Panc1 (cell line): ENCODE results near the gene SMC5. TPM values are rescaled to one million over a fixed set of nuclear protein-coding genes. Genes with fewer than 3 reads are reported as not detected.

ENCODE experiments used
- ATAC-seq: fragments of 200-7000 bp; cut with Tn5 transposase; 2 replicates; pipeline ENCODE4 v1.9.1; 2020; ENCODE audit warnings: mild to moderate bottlenecking, moderate library complexity
- BruUV-seq: library from RNA; stranded (reverse); fragments of 400-500 nt; replicated peaks from 2 replicates; lab custom pipeline; 2021; lab: Mats Ljungman, UMichigan
- CTCF ChIA-PET: fragments of 300-600 bp; sonication (Branson Sonifier 250); formaldehyde crosslinking; loops from one replicate; lab custom pipeline; 2022; ENCODE audit warnings: antibody characterized with exemption; lab: Charles Lee
- POLR2A ChIA-PET: fragments of 300-600 bp; sonication (Branson Sonifier 250); formaldehyde crosslinking; loops from one replicate; lab custom pipeline; 2022; ENCODE audit warnings: antibody characterized with exemption; lab: Charles Lee
- DNase-seq: peaks from one replicate; pipeline ENCODE4 v3.0.0-alpha.2; 2010; ENCODE audit warnings: low read depth, low spot score
- H3K27ac ChIP-seq: 2 replicates; pipeline ENCODE4 v1.5.1; 2011; ENCODE audit warnings: mild to moderate bottlenecking, low read length, inconsistent platforms
- H3K27me3 ChIP-seq: fragments of 200-500 bp; sonication (Bioruptor generic); 2 replicates; pipeline ENCODE4 v1.6.0; 2014; ENCODE audit warnings: low read length, inconsistent platforms; ENCODE audit not compliant: control insufficient read depth, insufficient read depth
- H3K36me3 ChIP-seq: fragments of 200-500 bp; sonication (Bioruptor generic); 2 replicates; pipeline ENCODE4 v1.5.1; 2014; ENCODE audit warnings: inconsistent platforms, mild to moderate bottlenecking, low read length, moderate library complexity; ENCODE audit not compliant: control insufficient read depth, insufficient read depth
- H3K4me1 ChIP-seq: 2 replicates; pipeline ENCODE4 v1.5.1; 2011; ENCODE audit warnings: inconsistent platforms, mild to moderate bottlenecking, low read length, moderate library complexity; ENCODE audit not compliant: control insufficient read depth, insufficient read depth
- H3K4me3 ChIP-seq, 2 experiments: 2 replicates each; pipeline ENCODE4 v1.5.1; 2011 to 2012; ENCODE audit warnings: low read depth in 2 of 2, low read length in 2 of 2, mild to moderate bottlenecking in 2 of 2, inconsistent platforms in 1 of 2, moderate library complexity in 1 of 2
- H3K9me3 ChIP-seq: fragments of 200-500 bp; sonication (Bioruptor generic); 2 replicates; pipeline ENCODE4 v1.5.1; 2014; ENCODE audit warnings: low read depth, mild to moderate bottlenecking, inconsistent platforms, low read length, moderate library complexity; ENCODE audit not compliant: control insufficient read depth, insufficient read depth
- POLR2AphosphoS5 ChIP-seq: IDR thresholded peaks from 2 replicates; pipeline ENCODE4 v1.6.1; 2012; ENCODE audit warnings: mild to moderate bottlenecking, low read depth, low read length, moderate library complexity
- SIN3A ChIP-seq: IDR thresholded peaks from 2 replicates; pipeline ENCODE4 v1.6.1; 2012; ENCODE audit warnings: low read depth, mild to moderate bottlenecking, low read length, moderate library complexity, borderline replicate concordance; ENCODE audit not compliant: insufficient read depth
- TCF7L2 ChIP-seq: IDR thresholded peaks from 2 replicates; pipeline ENCODE4 v1.6.1; 2011; ENCODE audit warnings: mild to moderate bottlenecking, low read depth, low read length, inconsistent platforms
- in situ Hi-C: cut with HindIII; loops from 2 replicates; pipeline ENCODE4 v1.10.0; 2016; ENCODE audit warnings: low sequenced_read_pairs, low pct_unique_long_range_greater_than_20kb
- intact Hi-C: fragments of 100-400 bp; cut with micrococcal nuclease; formaldehyde crosslinking; loops from one replicate; pipeline ENCODE4 v1.10.0; 2022; ENCODE audit not compliant: unreplicated experiment
- total RNA-seq: library from RNA; stranded (reverse); gene quantifications from one replicate; pipeline ENCODE4 v1.2.1, GENCODE V29; 2021; ENCODE audit not compliant: unreplicated experiment
- TF ChIP-seq, protein P1 (sequence below): fragments of 450-650 bp; IDR thresholded peaks from 2 replicates; pipeline ENCODE4 v1.5.1; 2017; ENCODE audit warnings: mild to moderate bottlenecking
- TF ChIP-seq, protein P2 (sequence below), 2 experiments: IDR thresholded peaks; 2 replicates each; pipeline ENCODE4 v1.6.1; 2011 to 2012; ENCODE audit warnings: low read depth in 2 of 2, control low read depth in 1 of 2, low read length in 1 of 2, mild to moderate bottlenecking in 1 of 2, moderate library complexity in 1 of 2; ENCODE audit not compliant: insufficient read depth in 1 of 2

SMC5 gene
- total RNA-seq, 1 experiment from 2014 or later, result 12.9 TPM

DNA sequence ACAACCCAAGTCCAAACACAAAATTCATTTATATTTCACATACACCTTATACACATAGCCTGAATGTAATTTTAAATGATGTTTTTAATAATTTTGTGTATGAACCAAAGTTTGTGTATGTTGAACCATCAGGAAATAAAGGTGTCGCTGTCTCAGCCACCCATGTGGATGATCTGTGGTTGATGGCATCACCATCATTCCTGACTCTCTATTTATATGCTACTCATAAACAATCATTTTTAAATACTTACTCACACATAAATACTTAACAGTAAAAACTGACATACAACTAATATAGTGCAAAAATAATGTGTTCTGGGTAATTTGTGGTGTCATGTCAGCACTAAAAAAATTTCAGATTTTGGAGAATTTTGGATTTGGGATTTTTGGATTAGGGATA, 38.4 kb downstream of the SMC5 start:
- Histone ChIP-seq H3K9me3 (no peaks in the 10 kb centered on the region), H3K27ac (no peak overlapping the region), H3K36me3 (peaks cover 8% of the 10 kb centered on the region; the same call in 1 of the 2 replicates), H3K4me3 (no peak overlapping the region), H3K27me3 (no peaks in the 10 kb centered on the region), H3K4me1 (no peaks in the 10 kb centered on the region)
- POLR2A ChIA-PET, result no interaction called here
- intact Hi-C loops, result no loop called here
- CTCF ChIA-PET, result no interaction called here
- DNase-seq, result no peak
- no peak for ATAC-seq
- in situ Hi-C loops, result no loop called here
- no TSS peak for BruUV-seq
- no peak for TF ChIP-seq POLR2AphosphoS5
- TF ChIP-seq TCF7L2, result no peak
- TF ChIP-seq, protein P1, sequence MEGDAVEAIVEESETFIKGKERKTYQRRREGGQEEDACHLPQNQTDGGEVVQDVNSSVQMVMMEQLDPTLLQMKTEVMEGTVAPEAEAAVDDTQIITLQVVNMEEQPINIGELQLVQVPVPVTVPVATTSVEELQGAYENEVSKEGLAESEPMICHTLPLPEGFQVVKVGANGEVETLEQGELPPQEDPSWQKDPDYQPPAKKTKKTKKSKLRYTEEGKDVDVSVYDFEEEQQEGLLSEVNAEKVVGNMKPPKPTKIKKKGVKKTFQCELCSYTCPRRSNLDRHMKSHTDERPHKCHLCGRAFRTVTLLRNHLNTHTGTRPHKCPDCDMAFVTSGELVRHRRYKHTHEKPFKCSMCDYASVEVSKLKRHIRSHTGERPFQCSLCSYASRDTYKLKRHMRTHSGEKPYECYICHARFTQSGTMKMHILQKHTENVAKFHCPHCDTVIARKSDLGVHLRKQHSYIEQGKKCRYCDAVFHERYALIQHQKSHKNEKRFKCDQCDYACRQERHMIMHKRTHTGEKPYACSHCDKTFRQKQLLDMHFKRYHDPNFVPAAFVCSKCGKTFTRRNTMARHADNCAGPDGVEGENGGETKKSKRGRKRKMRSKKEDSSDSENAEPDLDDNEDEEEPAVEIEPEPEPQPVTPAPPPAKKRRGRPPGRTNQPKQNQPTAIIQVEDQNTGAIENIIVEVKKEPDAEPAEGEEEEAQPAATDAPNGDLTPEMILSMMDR, result no peak
- TF ChIP-seq, protein P2, sequence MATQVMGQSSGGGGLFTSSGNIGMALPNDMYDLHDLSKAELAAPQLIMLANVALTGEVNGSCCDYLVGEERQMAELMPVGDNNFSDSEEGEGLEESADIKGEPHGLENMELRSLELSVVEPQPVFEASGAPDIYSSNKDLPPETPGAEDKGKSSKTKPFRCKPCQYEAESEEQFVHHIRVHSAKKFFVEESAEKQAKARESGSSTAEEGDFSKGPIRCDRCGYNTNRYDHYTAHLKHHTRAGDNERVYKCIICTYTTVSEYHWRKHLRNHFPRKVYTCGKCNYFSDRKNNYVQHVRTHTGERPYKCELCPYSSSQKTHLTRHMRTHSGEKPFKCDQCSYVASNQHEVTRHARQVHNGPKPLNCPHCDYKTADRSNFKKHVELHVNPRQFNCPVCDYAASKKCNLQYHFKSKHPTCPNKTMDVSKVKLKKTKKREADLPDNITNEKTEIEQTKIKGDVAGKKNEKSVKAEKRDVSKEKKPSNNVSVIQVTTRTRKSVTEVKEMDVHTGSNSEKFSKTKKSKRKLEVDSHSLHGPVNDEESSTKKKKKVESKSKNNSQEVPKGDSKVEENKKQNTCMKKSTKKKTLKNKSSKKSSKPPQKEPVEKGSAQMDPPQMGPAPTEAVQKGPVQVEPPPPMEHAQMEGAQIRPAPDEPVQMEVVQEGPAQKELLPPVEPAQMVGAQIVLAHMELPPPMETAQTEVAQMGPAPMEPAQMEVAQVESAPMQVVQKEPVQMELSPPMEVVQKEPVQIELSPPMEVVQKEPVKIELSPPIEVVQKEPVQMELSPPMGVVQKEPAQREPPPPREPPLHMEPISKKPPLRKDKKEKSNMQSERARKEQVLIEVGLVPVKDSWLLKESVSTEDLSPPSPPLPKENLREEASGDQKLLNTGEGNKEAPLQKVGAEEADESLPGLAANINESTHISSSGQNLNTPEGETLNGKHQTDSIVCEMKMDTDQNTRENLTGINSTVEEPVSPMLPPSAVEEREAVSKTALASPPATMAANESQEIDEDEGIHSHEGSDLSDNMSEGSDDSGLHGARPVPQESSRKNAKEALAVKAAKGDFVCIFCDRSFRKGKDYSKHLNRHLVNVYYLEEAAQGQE (IDR thresholded peaks at IDR 0.05; ENCODE audit: insufficient read depth in 1 of 2, low read depth in 2 of 2, low read length in 1 of 2), result no peak
- TF ChIP-seq SIN3A, result no peak

DNA sequence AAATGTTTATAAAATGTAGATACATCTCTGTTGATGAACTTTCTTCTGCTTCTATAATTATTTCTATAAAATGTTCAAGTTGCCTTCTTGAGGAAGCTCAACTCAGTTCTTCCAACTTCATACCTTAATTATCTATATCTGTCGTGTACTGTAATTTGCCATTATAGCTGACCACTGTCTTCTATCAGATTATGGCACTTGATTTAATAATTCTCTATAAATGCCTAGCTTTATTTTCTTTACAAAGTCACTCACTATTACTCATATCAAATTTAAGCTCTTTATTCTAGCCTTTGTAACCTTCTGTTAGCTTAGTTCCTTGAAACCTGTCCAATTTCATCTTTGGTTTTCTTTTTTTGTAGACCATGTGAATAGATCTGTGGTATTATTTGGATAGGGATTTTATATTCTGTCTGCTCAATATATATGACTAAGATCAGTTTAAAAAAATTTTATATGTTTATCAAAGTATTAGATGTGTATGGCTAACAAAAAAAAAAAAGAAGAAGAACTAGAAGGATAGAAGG, 39.5 kb downstream of the SMC5 start:
- intact Hi-C loops, result no loop called here
- H3K36me3 ChIP-seq, result peaks cover 8% of the 10 kb centered on the region; the same call in 1 of the 2 replicates
- ATAC-seq, result no peak
- no TSS peak for BruUV-seq
- no peak overlapping the region for H3K27ac ChIP-seq
- TF ChIP-seq TCF7L2, result no peak
- no peak for TF ChIP-seq POLR2AphosphoS5
- TF ChIP-seq, protein P2 (IDR thresholded peaks at IDR 0.05; ENCODE audit: insufficient read depth in 1 of 2, low read depth in 2 of 2, low read length in 1 of 2), result no peak
- TF ChIP-seq SIN3A, result no peak
- TF ChIP-seq, protein P1, result no peak
- DNase-seq, result no peak
- no peak overlapping the region for H3K4me3 ChIP-seq
- H3K27me3 ChIP-seq, result no peaks in the 10 kb centered on the region
- ChIA-PET POLR2A (interaction anchor here (0.5 kb wide), 1 partner anchor 20 kb away, joined by 3 read pairs; no protein-coding TSS in a partner anchor), CTCF (no interaction called here)
- in situ Hi-C loops, result no loop called here
- no peaks in the 10 kb centered on the region for H3K4me1 ChIP-seq
- H3K9me3 ChIP-seq, result no peaks in the 10 kb centered on the region
